ENCODE data around the gene RBM33.

- TF ChIP-seq, protein P1, sequence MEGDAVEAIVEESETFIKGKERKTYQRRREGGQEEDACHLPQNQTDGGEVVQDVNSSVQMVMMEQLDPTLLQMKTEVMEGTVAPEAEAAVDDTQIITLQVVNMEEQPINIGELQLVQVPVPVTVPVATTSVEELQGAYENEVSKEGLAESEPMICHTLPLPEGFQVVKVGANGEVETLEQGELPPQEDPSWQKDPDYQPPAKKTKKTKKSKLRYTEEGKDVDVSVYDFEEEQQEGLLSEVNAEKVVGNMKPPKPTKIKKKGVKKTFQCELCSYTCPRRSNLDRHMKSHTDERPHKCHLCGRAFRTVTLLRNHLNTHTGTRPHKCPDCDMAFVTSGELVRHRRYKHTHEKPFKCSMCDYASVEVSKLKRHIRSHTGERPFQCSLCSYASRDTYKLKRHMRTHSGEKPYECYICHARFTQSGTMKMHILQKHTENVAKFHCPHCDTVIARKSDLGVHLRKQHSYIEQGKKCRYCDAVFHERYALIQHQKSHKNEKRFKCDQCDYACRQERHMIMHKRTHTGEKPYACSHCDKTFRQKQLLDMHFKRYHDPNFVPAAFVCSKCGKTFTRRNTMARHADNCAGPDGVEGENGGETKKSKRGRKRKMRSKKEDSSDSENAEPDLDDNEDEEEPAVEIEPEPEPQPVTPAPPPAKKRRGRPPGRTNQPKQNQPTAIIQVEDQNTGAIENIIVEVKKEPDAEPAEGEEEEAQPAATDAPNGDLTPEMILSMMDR (IDR thresholded peaks at IDR 0.05), result no peak
- TF ChIP-seq POLR2AphosphoS5 (IDR thresholded peaks at IDR 0.05) (no peak), POLR2A (IDR thresholded peaks at IDR 0.05) (no peak)
These were observed 121.0 kb downstream of the RBM33 start for GRCh38 chr7:155765458-155765857.
